ENCODE data around the gene PRDM5.

PRDM5 gene

DNA sequence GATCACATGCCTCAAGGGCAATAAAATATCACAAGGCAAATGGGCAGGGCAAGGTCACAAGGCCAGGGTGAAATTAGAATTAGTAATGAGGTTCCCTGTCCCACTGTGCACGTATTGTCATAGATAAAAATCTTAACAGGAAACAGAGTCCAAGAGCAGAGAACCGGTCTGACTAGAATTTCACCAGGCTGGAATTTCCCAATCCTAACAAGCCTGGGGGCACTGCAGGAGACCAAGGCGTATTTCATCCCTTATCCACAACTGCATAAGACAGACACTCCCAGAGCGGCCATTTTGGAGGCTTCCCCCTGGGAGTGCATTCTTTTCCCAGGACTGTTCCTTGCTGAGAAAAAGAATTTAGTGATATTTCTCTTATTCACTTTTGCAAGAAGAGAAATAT is 25.9 kb upstream of the PRDM5 start:
- POLR2A ChIA-PET: no interaction called here
- TF ChIP-seq, protein P1, sequence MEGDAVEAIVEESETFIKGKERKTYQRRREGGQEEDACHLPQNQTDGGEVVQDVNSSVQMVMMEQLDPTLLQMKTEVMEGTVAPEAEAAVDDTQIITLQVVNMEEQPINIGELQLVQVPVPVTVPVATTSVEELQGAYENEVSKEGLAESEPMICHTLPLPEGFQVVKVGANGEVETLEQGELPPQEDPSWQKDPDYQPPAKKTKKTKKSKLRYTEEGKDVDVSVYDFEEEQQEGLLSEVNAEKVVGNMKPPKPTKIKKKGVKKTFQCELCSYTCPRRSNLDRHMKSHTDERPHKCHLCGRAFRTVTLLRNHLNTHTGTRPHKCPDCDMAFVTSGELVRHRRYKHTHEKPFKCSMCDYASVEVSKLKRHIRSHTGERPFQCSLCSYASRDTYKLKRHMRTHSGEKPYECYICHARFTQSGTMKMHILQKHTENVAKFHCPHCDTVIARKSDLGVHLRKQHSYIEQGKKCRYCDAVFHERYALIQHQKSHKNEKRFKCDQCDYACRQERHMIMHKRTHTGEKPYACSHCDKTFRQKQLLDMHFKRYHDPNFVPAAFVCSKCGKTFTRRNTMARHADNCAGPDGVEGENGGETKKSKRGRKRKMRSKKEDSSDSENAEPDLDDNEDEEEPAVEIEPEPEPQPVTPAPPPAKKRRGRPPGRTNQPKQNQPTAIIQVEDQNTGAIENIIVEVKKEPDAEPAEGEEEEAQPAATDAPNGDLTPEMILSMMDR (IDR thresholded peaks at IDR 0.05; ENCODE audit: control extremely low read depth, extremely low read depth, low read depth, missing control alignments): no peak
- CTCF ChIA-PET: no interaction called here
- no peak for DNase-seq (ENCODE audit: extremely low spot score)

DNA sequence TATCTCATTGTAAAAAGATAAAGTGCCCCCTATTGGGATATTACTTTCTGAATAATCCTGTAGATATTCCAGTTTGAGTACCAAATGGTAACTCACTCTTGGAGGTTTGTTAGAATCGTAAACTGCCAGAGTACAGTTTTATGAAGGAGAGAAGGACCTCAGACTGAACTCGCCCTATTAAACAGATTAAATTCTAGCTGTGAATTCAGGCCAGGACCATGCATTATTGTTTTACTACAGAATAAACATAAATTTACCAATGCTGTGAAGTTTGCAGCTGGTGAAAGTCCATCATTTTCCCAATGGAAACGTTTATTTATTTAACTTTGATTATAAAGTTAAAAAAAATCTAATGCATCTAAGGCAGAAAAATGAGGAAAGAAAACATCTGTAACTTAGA is 20.2 kb upstream of the PRDM5 start:
- no peak for DNase-seq (ENCODE audit: extremely low spot score)
- ChIA-PET POLR2A (no interaction called here), CTCF (no interaction called here)
- TF ChIP-seq, protein P1 (IDR thresholded peaks at IDR 0.05; ENCODE audit: control extremely low read depth, extremely low read depth, low read depth, missing control alignments): no peak

DNA sequence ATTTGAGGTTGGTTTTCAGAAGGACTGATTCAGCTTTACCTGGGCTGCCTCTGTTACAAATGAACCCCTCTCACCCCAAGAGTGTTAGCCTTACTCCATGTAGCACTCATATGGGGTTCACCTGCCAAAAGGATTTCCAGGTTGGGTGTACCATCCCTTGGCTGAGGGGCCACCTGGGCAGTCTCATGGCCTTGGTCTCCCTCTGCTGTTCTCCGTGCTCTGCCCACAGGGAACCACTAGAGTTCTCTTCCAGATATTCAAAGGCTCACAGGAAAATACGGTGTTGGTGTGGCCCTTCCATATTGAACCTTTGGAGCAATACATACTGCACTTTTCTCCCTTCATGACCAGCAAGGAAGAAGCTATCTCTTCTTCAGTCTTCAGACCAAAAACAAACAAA is 18.0 kb upstream of the PRDM5 start:
- no peak for DNase-seq (ENCODE audit: extremely low spot score)
- ChIA-PET POLR2A (no interaction called here), CTCF (no interaction called here)
- TF ChIP-seq, protein P1 (IDR thresholded peaks at IDR 0.05; ENCODE audit: control extremely low read depth, extremely low read depth, low read depth, missing control alignments): no peak

DNA sequence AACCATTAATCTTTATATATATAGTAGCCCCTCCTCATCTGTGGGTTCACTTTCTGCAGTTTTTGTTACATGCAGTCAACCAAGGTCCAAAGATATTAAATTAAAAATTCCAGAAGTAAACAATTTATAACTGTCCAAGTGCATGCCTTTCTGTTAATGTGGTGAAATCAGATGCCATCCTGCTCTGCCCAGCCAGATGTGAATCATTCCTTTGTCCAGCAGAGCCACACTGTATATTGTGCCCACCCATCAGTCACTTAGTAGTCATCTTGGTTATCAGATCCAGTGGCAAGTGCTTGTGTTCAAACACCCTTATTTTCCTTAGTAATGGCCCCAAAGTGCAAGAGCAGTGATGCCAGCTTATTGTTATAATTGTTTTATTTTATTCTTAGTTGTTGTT is 17.2 kb upstream of the PRDM5 start:
- POLR2A ChIA-PET: no interaction called here
- CTCF ChIA-PET: no interaction called here
- TF ChIP-seq, protein P1 (IDR thresholded peaks at IDR 0.05; ENCODE audit: control extremely low read depth, extremely low read depth, low read depth, missing control alignments): no peak
- no peak for DNase-seq (ENCODE audit: extremely low spot score)

DNA sequence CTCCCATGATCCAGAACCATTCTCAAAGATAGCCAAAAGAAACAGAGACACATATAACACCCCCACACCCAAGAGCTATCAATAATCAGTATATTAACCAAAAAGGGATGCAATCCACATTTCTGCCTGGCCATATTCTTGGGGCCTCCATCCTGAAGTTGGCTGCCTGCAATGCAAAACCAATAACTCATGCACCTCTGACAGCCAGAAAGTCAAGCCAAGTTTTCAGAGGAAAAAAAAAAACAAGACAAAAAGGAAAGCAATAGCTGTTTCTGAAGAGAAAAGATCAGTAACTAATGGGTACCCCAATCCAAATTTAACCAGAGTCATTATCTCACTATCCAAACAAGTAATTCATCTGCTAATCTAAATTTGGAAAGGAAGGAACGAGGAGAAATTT is 7.3 kb upstream of the PRDM5 start:
- no peak for DNase-seq (ENCODE audit: extremely low spot score)
- CTCF ChIA-PET: no interaction called here
- POLR2A ChIA-PET: no interaction called here
- TF ChIP-seq, protein P1 (IDR thresholded peaks at IDR 0.05; ENCODE audit: control extremely low read depth, extremely low read depth, low read depth, missing control alignments): no peak

DNA sequence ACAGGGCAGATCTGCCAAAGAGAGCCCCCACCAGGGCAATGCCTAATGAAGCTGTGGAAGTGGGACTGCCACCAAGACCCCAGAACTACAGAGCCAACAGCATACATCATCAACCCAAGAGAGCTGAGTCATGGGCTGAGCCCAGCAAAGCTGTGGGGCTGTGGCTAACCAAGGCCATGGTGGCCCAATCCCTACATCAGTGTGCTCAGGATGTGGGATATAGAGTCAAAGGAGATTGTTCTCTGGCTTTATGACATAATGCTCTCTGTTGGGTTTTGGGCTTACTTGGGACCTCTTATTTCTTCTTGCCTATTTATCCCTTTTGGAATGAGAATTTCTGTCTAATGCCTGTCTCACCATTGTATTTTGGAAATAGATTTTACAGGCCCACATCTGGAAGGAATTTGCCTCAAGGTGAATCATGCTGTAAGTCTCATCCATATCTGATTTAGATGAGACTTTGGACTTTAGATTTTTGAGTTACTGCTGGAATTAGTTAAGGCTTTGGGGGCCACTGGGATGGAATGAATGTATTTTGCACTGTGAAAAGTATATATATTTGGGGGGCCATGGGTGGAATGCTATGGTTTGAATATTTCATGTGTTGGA is 5.4 kb upstream of the PRDM5 start:
- TF ChIP-seq, protein P1 (IDR thresholded peaks at IDR 0.05; ENCODE audit: control extremely low read depth, extremely low read depth, low read depth, missing control alignments): no peak
- ChIA-PET CTCF (no interaction called here), POLR2A (no interaction called here)
- no peak for DNase-seq (ENCODE audit: extremely low spot score)

Data from GM10248 (cell line).